NCI-H2081 treated with DMSO at 0.1 percent for 48 hours (cell line): ENCODE results near the gene CEACAM3.
"Not testable (repeated sequence)": the region's sequence is repeated elsewhere in the genome, so short reads cannot be mapped to it uniquely, and the experiment has no call there.

Source experiments
- DNase-seq: peaks from one replicate; lab custom pipeline; 2025; lab: John Stamatoyannopoulos, UW

CEACAM3 gene

DNA sequence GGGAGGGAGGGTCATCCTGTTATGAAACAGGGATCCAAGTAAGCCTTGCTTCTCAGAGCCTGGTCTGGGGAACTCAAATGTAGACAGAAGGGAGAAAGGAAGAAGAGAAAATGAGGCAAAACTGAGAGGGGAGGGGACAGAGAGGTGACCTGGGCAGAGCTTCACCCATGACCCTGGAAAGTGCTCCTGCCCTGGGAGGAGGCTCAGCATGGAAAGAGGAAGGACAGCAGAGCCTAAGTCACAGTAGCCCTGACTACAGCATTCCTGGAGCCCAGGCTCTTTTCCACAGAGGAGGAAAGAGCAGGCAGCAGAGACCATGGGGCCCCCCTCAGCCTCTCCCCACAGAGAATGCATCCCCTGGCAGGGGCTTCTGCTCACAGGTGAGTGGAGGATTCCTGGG, at the start of gene CEACAM3:
TSS of gene CEACAM3 (plus strand) at position 226 of the 400 bp plus-strand sequence. CDS start at position 317, 91 bp downstream.
- DNase-seq, result no peak

DNA sequence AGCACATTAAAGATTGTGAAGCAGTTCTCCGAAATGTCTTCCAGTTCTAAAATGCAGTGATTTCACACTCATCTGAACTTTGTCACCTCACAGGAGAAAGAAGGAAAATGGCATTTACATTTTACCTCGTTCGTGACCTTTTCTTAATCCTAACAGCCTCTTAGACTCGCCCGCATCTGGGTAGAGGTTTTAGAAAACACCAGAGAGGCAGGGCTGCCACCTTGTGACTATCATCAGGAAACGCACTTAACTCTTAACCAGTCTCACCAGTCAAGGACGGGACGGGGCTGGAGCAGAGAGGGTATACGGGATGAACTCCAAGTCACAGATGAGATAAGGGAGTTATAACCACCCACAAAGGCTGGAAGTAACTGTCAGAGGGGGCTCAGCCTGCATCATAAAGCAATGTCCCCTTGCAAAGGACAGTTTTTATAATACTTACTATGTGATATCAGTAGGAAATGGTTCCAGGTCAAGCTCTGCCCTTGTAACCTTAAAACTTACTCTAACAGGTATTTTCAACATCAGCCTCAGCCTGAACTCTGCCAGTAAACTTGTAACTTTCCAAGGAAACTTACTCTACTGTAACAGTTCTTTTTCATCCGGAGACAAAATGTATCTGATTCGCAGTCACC, 49.7 kb upstream of the CEACAM3 start:
- no peak for DNase-seq

DNA sequence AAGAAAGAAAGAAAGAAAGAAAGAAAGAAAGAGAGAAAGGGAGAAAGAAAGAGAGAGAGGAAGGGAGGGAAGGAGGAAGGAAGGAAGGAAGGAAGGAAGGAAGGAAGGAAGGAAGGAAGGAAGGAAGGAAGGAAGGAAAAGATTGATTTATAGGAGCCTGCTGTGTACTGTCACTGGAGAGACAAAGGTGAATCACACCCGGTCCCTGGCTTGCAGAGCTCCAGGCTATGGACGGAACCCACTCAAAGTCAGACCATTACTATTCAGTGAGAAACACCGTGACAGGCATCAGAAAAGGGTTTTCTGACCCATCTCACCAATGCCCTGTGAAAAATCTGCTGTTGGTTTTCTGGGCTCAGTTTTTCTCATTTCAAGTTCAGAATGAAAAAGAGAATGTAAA, 48.4 kb upstream of the CEACAM3 start:
- no peak for DNase-seq

DNA sequence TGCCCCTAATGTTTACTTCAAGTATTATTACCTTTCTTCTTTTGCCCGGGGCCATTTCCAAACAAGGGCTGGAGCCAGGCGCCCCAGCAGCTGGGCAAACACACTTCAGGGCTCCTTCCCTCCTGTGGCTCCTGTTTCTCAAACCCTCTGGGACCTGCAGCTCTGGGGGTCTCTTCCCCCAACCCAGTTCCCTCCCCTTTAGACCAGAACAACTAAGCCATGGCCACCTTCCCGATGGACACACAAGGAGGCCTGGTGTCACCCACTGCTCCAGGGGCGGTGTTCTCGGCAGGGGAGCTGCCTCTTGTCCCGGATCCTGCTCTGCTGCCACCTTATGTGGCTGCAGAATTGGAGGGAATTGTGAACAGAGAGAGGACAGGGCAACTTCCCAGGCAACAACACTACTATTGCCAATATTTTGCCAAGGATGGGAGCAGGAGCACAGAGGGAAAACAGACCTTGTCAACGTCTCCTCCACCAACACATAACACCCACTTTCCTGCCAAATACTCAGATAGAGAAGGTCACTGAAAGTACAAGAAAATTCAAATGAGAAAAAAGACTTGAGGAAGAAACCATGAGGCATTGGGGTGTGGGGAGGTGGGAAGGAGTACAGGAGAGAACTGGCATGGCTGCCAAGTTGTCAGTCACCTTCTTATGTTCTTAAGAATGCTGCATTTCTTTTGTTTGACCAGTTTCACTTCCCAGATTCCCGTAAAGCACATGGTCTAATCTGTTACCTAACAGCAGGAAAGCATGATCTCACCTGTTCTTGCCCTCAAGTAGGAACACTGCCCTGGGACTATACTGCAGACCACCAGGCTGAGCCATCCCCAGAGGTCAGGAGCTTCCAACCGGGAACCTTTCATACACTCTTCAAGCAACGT, 45.9 kb upstream of the CEACAM3 start:
- DNase-seq, result not testable (repeated sequence)

DNA sequence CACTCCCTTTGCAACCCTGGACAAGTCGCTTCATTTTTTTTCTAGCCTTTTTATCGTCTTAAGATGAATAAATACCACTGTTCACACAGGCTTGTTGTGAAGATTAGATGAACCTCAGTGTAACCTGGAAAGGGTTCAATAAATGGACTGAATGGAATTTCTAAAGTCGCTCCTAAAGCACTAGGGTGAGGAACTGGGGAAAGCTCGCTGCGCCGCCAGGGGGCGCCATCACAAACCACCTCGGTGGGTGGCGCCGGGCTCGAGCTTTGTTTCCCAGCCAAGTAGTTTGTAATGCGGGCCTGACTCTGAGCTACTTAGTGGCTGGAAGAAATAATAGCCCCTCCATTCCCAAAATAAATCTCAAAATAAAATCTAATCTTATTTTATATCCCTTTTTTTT, 43.2 kb upstream of the CEACAM3 start:
- no peak for DNase-seq

DNA sequence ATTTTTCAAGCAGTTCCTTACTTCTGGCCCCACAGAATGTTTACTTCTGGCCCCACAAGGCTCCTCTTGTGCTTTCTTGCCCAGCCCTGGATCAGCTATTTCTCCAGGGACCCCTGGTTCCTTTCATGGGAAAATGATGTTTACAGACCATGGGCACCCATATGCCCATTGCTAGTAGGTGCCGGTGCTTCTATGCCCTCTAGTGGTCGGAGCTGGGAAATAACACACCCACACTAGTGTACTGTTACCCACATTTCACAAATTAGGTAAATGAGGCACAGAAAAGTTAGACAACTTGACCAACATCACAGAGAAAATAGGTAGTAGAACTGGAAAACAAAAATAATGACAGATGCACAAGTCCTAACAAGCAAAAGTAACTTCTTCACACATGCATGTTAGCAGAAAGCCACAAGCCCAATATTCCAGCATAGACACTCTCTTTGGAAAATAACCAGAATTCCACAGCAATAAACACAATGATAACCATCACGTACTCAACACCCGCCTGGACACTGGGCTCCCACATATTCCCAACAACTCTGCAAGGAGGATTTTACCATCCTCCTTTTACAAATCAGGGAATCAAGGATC, 42.4 kb upstream of the CEACAM3 start:
- DNase-seq, result no peak

DNA sequence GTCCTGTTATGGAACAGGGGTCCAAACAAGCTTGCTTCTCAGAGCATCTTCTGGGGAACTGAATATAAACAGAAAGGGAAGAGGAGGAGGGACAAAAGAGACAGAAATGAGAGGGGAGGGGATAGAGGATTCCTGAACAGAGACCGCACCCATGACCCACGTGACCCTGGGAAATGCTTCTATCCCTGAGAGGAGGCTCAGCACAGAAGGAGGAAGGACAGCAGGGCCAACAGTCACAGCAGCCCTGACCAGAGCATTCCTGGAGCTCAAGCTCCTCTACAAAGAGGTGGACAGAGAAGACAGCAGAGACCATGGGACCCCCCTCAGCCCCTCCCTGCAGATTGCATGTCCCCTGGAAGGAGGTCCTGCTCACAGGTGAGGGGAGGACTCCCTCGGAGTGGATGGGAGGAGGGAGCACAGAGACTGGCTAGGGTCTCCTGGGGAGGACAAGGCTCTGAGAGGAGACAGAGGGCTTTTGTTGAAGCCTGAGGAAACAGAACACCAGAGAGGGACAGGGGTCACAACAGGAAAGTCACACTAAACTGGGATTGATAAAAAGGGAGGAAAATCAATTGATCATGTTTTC, 41.0 kb upstream of the CEACAM3 start, which contains the start of gene CEACAM6:
TSS of gene CEACAM6 (plus strand) at position 203 of the 586 bp plus-strand sequence. CDS start at position 312, 109 bp downstream.
- no peak for DNase-seq

DNA sequence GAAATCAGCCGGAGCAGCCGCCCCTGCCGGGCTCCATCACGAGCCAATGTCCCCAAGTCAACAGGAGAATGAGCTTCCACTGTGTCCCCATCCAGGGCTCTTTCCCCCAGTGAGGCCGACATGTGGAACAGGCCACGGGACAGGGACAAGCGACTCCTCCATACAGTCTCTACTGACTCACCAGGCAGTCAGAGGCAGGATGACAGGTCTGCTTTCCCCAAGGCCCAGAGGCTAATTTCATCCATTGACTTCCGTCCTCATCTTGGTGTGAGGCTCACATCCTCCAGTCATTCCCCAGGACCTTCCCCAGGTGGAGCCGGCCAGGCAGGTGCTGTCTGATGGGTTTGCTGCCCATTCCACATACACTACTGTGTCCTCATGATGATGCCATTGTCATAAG, 37.5 kb upstream of the CEACAM3 start:
- DNase-seq, result no peak

DNA sequence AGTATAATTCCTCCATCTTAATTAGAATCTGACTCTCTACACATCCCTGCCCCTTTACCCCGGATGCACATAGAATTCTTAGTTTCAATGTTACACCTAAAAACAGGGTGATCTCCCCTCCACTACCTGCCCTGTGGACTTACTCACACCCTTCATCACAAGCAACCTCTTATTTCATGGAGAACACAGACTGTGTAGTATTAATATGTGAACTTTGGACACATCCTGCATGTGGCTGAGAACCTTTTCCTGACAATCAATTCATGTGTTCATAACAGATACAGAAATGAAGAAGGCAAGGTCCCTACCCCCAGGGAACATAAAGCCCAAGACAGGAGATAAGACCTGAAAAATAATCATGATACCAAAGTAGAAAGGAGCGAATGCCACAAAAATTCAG, 29.3 kb upstream of the CEACAM3 start:
- no peak for DNase-seq

DNA sequence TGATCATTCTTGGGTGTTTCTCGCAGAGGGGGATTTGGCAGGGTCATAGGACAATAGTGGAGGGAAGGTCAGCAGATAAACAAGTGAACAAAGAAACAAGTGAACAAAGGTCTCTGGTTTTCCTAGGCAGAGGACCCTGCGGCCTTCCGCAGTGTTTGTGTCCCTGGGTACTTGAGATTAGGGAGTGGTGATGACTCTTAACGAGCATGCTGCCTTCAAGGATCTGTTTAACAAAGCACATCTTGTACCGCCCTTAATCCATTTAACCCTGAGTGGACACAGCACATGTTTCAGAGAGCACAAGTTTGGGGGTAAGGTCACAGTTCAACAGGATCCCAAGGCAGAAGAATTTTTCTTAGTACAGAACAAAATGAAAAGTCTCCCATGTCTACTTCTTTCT, 28.3 kb upstream of the CEACAM3 start:
- DNase-seq, result not testable (repeated sequence)

DNA sequence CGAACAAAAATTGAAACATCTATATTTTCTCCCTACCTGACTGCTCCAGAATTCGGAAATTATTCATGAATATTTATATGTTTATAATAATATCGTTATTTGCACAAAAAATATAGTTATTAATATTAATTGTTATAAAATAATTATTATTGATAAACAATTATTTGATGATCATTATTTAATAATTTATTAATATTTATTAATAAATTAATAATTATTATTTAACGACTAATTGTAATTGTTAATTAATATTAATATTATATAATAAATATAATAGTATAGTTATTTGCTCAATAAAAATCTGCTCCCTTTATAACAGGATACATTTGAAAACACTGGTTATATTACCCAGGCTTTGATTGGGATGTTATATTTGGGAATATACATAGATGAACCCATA, 26.8 kb upstream of the CEACAM3 start:
- DNase-seq, result no peak

DNA sequence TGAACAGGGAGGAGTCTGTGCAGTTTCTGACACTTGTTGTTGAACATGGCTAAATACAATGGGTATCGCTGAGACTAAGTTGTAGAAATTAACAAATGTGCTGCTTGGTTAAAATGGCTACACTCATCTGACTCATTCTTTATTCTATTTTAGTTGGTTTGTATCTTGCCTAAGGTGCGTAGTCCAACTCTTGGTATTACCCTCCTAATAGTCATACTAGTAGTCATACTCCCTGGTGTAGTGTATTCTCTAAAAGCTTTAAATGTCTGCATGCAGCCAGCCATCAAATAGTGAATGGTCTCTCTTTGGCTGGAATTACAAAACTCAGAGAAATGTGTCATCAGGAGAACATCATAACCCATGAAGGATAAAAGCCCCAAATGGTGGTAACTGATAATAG, 25.0 kb upstream of the CEACAM3 start:
- no peak for DNase-seq

DNA sequence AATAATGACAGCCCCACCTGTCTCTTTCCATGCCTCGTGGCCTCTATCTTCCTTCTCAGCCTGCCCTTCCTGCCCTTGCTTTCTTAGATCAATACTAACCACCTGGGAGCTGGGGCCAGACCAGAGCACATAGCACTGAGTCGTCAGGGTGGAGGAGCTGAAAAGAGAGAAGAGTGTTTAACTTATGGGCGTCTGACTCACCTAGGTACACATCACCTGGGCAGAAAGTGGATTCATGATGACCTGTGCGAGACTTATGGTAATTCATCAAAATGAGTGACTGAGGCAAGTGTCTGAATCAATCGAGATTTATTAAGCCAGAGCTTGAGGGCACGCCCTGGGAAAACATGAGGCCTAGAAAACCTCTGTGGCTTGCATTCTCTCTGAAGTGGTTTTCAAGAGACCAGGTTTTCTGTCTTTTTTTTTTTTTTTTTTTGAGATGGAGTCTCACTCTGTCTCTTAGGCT, 21.8 kb upstream of the CEACAM3 start:
- no peak for DNase-seq

DNA sequence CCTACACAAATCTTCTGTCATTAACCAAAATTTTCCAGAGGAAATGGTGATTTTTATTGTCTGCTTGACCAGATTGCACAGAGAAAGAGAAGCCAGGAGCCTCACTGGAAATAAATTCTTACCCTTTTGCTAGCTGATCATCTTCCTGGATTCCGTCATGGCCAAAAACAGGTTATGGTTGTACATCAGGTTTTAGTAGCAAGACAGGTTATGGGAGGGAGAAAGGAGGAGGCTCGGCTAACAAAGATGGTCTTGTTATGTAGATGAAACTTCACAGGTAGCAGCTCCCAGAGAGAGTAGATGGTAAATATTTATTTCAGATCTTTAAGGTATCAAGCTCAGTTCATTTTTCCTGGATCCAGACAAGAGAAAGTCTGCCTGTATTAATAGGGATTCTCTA, 19.7 kb upstream of the CEACAM3 start:
- DNase-seq, result no peak

DNA sequence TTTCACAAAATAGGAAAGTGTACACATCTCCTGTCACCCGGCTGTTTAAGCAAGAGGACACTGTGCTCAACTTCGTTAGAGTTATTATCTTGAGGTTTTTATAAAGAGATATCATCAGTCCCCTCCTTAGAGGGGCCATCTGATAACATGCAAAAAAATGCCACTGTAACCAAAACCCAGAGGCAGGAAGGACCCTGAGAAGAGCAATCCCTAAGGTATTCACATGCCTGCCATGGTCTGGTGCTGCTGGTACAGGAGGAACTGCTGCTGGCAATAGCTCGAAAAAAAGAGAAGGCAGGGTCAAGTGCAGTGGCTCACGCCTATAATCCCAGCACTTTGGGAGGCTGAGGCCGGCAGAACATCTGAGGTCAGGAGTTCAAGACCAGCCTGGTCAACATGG, 12.8 kb upstream of the CEACAM3 start:
- DNase-seq, result no peak

DNA sequence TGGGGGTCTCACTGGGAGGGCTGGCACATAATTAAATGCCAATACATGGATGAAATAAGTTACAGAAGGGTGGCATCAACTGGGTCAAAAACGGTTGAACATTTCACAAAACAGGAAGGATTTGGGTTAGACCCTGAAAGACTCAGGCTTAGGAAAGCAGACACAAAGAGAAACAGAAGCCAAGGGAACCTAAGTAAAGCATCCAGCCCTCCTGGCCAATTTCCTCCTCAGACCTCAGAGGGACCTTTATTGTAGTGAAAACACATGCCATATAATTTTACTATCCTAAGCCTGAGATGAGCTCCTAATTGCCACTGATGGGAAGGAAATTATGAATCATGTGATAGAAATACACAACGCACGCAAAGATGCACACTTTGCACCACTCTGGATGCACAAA, 12.1 kb upstream of the CEACAM3 start:
- no peak for DNase-seq

DNA sequence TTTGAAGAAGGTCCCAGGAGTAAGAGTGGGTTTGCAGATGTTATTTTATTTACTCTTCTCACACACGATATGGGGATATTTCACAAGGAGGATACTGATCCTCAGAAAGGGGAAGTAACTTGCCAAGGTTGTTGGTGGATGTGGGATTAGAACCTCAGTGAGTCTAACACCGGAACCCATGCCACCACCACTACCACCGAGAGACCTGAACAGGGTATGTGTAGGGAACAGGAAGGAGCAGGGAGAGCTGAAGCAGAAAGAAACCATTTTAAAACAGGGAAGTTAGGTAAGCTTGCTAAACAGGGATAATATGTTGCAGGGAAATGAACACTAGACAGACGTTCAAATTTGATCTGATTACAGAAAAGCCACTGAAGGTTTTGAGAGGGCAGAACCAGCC, 11.6 kb upstream of the CEACAM3 start:
- DNase-seq, result no peak

DNA sequence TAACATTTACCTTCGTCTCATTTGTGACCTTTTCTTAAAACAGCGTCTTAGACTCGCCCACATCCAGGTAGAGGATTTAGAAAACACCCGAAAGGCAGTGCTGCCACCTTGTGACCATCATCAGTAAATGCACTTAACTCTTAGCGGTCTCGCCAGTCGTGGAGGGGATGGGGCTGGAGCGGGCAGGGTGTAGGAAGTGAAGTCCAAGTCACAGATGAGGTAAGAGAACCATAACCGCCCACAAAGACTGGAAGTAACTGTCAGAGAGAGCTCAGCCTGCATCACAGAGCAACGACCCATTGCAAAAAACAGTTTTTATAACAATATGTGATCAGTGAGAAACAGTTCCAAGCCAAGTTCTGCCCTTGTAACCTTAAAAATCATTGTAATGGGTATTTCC, 10.7 kb upstream of the CEACAM3 start:
- DNase-seq, result peak; percentile 15

DNA sequence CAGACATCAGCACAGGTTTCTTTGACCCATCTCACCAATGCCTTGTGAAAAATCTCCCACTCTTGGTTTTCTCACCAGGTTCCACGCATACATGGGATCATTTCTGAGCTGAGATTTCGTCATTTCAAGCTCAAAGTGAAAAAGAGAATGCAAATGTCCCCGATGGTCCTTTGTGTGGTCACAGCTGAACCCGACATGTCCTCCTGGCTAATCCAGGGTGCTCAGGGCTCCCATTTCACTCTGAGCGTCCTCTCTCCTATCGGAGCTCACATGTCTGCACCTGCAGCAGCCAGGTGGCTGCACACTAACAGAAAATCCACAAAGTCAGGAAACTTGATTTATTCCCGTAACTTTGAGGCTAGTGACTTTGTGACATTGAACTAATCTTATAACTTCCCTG, 9.3 kb upstream of the CEACAM3 start:
- no peak for DNase-seq

DNA sequence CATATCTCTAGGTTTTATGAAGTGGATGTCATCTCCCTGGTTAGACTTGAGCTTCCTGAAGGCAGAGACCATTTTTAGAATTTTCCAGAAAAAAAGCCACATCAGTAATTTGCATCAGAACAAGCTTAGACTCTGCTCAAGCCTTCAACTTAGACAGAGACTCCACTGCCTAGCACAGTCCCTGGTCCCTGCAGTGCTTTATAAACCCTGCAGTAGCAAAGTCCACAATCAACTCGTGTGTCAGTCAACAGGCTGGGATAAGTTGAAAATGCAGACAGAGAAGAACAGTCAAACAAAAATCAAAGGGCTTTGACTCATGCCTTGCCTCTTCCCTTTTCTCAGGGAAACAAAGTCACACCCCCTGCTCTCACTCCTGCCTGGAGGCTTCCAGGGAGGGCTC, 7.9 kb upstream of the CEACAM3 start:
- DNase-seq, result not testable (repeated sequence)

DNA sequence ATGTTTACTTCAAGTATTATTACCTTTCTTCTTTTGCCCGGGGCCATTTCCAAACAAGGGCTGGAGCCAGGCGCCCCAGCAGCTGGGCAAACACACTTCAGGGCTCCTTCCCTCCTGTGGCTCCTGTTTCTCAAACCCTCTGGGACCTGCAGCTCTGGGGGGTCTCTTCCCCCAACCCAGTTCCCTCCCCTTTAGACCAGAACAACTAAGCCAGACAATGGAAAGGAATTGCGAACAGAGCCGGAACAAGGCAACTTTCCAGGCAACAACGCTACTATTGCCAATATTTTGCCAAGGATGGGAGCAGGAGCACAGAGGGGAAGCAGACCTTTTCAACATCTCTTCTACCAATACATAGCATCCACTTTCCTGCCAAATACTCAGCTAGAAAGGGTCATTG, 7.3 kb upstream of the CEACAM3 start:
- peak; percentile 48 for DNase-seq
